VCaP (cell line): ENCODE measurements around the gene SLC25A39.

Source experiments
- H3K27ac ChIP-seq: fragments of 450-650 bp; 2 replicates; pipeline ENCODE4 v1.5.1; 2017
- CTCF ChIP-seq: fragments of 450-650 bp; conservative IDR thresholded peaks from 2 replicates; pipeline ENCODE4 v1.5.1; 2017; ENCODE audit warnings: mild to moderate bottlenecking, moderate library complexity

The SLC25A39 gene

DNA sequence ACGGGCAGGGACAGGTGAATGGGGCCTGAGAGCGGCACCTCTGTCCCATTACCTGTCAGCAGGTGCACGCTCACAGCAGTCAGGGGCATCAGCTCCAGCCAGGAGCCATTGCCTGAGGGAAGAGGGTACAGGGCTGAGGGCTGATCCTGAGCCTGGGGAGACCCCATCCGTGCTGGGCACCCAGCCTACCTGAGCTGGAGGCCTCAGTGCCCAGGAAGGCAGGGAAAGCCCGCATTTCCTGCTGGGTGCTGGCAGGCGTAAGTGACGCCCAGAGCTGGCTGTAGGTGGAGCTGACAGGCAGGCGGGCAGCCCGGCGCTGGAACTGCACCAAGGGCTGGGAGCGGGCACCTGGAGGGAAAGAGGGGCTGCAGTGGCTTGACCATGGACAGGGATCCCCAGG is 31.6 kb upstream of the SLC25A39 start:
- H3K27ac ChIP-seq: no peak overlapping the region
- TF ChIP-seq CTCF: no peak

DNA sequence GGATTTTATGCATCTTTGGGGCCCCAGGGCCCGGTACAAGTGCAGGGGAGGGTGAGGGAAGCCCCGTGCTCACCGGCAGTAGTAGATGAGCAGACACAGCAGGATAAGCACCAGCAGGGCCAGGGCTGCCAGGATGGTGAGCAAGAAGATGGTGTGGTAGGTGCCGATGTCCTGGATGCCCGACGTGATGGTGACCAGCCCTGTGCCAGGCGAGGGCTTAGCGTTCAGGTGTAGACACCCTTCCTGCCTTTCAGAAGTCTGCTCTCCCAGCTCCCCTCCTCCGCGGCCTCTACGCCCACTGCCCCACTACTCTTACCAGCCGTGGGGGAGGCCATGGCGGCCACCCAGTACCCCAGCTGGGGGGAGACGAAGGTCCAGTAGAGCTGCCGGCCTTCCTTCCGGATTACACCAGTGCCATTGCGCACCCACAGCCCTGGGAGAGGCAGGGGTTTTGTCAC is 31.0 kb upstream of the SLC25A39 start:
- no peak for TF ChIP-seq CTCF
- no peak overlapping the region for H3K27ac ChIP-seq

GRCh38 chr17:44354582-44355561 is 30.2 kb upstream of the SLC25A39 start:
- no peak overlapping the region for H3K27ac ChIP-seq
- TF ChIP-seq CTCF: no peak

GRCh38 chr17:44353672-44354331 is 29.2 kb upstream of the SLC25A39 start:
- peak overlapping the region; percentile 54 for H3K27ac ChIP-seq
- TF ChIP-seq CTCF: no peak

DNA sequence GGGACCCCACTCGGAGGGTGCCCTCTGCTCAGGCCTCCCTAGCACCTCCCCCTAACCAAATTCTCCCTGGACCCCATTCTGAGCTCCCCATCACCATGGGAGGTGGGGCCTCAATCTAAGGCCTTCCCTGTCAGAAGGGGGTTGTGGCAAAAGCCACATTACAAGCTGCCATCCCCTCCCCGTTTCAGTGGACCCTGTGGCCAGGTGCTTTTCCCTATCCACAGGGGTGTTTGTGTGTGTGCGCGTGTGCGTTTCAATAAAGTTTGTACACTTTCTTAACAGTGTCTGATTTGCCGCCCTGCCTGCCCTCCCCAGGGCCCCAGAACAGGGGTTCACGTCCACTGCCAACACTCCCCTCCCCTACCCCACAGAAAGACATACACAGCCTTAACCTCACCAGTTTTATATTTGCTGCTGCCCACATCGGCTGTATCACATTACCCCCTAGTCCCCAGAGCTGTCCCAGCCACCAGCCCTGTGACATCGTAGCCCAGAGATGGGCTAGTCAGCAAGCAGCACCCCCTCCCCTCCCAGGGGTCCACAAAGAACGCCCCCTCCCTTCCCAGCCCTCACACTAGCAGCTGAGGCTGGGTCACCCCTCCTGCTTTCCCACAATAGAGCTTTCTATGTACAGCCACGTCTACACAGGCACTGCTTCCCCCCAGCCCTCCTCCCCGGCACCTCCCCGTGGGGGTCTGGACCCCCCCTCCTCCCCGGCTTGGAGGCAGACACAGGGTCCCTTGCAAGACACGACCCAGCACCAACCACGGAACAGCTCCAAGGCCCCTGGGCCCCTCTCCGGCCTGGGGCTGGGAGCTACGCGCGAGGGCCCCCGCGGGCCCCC is 28.4 kb upstream of the SLC25A39 start:
- H3K27ac ChIP-seq: peak overlapping the region; percentile 54
- no peak for TF ChIP-seq CTCF

DNA sequence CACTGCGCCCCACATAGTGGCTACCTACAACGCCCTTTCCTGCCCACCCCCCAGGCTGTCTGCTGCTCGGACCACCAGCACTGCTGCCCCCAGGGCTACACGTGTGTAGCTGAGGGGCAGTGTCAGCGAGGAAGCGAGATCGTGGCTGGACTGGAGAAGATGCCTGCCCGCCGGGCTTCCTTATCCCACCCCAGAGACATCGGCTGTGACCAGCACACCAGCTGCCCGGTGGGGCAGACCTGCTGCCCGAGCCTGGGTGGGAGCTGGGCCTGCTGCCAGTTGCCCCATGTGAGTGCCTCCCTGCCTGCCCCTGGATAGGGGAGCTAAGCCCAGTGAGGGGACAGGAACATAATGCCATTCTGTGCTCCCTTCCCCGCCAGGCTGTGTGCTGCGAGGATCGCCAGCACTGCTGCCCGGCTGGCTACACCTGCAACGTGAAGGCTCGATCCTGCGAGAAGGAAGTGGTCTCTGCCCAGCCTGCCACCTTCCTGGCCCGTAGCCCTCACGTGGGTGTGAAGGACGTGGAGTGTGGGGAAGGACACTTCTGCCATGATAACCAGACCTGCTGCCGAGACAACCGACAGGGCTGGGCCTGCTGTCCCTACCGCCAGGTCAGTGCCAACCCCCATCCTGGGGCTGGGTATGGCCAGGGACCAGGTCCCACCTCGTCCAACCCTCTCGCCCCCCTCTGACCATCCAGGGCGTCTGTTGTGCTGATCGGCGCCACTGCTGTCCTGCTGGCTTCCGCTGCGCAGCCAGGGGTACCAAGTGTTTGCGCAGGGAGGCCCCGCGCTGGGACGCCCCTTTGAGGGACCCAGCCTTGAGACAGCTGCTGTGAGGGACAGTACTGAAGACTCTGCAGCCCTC is 27.6 kb upstream of the SLC25A39 start:
- no peak for TF ChIP-seq CTCF
- H3K27ac ChIP-seq: no peak overlapping the region
